HG03457 (cell line): ENCODE data around the gene C1QC.

Experiments used
- ATAC-seq: cut with Tn5 transposase; IDR thresholded peaks from one replicate; pipeline ENCODE4 v1.9.1; 2021; ENCODE audit warnings: moderate number of reproducible peaks; ENCODE audit not compliant: unreplicated experiment

The C1QC gene

DNA sequence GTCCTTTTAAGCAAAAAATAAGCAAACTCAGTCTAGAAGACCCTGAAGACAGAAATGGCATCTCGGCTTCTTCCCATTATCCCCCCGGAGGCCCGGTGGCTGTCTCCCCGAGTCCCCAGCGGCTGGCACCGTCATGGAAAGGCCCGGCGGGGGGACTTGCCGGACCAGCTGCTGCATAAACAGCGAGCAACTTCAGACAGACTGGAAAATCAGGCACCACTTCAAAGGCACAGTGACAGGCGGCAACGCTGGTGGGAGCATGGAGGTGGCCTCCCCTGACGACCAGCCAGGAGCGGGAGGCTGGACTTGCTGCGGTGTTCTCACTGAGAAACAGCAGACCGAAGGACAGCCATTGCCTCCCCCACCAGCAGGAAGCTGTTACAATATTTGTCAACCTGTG is 25.4 kb upstream of the C1QC start:
- no peak for ATAC-seq

GRCh38 chr1:22619252-22619651 is 24.2 kb upstream of the C1QC start:
- no peak for ATAC-seq

GRCh38 chr1:22619798-22620197 is 23.6 kb upstream of the C1QC start:
- ATAC-seq, result no peak

- no peak for ATAC-seq
Measured at GRCh38 chr1:22621761-22622160, 21.7 kb upstream of the C1QC start.

GRCh38 chr1:22625262-22625925 is 18.0 kb upstream of the C1QC start:
- no peak for ATAC-seq

DNA sequence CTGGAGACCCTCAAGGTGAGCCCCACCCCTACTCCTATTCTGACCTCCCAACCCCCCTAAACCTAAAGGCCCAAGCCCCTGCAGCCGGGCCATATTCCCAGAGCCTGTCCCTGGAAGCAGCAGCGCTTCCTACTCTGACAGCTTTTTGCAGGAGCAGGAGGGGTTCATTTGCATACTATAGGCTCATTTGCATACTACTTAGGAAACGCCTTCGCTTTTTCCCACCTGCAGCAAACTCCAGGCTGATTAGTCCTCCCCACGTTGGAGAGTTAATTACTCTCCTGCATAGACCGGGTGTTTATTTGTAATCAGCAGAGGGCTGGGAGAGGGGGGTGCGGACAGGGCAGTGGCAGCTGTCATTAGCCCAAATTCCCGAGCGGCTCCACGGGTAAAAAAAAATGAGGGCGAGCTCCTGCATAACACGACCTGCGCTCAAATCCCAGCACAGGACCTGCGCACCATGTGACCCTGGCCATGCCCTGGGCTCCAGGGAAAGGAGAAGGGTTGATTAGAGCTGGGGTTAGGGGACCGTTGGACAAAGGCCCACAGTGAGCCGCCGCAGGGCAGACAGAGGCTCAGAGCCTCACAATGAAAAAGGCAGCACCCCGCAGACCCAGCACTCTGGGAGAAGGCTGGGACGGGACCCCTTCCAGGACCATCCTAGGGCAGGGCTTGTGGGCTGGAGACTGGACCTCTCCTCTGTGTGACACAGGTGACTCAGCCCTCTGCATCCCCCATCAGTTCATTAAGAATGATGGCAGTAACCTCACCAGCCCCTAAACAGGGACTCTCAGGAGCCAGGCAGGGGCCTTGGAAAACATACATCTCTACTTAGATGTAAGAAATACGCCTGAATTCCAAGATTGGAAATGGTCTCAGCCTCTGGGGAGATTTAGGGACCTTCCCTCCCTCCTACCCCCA is 16.9 kb upstream of the C1QC start:
- ATAC-seq, result no peak

DNA sequence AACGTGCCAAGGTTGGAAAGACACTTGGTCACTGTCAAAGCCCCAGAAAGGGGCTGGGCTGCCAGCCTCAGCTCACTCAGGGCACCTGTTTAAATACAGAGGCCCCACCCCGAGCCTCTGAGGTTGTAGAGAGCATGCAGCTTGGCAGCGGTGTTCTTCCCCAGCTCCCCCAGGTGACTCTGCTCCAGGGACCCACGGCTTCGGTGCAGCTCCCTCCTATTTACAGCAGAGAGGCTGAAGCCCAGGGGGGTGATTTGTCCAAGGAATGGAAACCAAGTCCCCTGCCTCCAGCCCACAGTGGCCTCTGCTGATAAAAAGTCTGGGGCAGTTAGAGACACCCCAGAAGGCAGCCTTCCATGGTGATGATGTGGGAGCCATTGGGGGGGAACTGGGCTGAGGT is 16.1 kb upstream of the C1QC start:
- no peak for ATAC-seq

- ATAC-seq, result no peak
Measured at GRCh38 chr1:22628698-22629444, 14.6 kb upstream of the C1QC start.

DNA sequence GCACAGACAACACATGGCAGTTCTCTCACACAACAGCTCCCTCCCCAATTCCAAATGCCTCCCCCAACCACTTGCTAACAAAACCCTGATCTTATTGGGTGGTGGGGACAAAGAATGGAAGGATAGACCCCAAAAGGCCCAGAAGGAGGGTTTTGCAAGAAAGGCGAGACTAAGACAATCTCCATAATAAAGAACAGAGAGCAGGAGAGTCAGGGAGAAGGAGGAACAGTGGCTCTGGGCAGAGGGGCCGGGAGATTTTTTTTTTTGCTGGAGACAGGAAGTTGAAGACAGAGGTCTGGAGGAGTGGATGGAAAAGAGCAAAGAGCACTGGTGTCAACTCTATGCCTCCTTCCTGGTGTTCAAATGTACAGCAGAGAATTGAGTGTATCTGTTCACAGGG is 13.5 kb upstream of the C1QC start:
- no peak for ATAC-seq

- ATAC-seq, result no peak
Measured at GRCh38 chr1:22633697-22634463, 9.6 kb upstream of the C1QC start.

- ATAC-seq, result no peak
Measured at GRCh38 chr1:22635436-22635835, 8.0 kb upstream of the C1QC start.

- ATAC-seq, result no peak
Measured at GRCh38 chr1:22636353-22636752, 7.1 kb upstream of the C1QC start, which contains the start of gene C1QA. Gene C1QA (plus strand): TSS chr1:22636628. CDS start chr1:22637617, 989 bp downstream.

- no peak for ATAC-seq
Measured at GRCh38 chr1:22636927-22637326, 6.5 kb upstream of the C1QC start.

DNA sequence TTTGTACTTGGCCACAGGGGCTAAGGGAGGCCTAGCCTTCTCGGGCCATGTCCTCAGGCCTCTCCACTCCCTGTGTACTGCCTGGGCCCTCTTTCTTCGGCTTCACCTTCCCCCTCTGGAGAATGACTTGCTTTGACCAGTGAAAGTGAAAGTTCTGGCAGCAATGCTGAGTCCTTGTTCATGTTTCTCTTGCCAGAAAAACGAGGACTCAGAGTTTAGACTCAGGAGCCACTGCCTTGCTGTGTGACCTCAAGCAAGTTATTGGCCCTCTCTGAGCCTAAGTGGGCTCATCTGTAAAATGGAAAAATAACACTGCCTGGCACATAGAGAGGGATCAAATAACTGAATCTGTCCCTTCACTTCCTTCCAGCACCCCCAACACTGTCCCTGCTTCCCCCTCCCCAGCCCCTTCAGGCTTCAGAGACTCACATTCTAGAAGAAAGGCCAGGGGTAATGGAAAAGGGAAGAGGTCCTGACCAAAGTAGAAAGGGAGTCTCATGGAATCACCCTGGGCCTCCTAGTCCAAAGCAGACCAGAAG is 5.5 kb upstream of the C1QC start:
- no peak for ATAC-seq

GRCh38 chr1:22638476-22639234 is 4.8 kb upstream of the C1QC start:
- ATAC-seq, result no peak

- no peak for ATAC-seq
Measured at GRCh38 chr1:22639286-22639685, 4.1 kb upstream of the C1QC start.

DNA sequence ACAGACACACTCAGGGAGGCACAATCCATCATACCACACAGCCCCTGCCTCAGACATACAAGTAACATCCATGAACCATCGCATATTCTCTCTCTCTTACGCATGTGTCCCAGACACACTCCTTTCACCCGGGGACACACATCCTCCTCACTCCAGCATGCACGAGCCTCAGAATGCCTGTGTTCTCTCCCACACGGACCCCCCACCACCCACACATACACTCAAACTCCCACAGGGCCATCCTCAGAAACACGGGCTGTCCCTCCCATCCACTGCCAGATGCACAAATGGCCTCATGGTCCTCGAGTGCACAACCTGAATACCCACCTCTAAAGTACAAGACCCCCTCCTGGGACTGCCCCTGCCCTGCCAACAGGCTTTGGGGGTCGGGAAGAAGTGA is 2.2 kb upstream of the C1QC start:
- ATAC-seq, result no peak

DNA sequence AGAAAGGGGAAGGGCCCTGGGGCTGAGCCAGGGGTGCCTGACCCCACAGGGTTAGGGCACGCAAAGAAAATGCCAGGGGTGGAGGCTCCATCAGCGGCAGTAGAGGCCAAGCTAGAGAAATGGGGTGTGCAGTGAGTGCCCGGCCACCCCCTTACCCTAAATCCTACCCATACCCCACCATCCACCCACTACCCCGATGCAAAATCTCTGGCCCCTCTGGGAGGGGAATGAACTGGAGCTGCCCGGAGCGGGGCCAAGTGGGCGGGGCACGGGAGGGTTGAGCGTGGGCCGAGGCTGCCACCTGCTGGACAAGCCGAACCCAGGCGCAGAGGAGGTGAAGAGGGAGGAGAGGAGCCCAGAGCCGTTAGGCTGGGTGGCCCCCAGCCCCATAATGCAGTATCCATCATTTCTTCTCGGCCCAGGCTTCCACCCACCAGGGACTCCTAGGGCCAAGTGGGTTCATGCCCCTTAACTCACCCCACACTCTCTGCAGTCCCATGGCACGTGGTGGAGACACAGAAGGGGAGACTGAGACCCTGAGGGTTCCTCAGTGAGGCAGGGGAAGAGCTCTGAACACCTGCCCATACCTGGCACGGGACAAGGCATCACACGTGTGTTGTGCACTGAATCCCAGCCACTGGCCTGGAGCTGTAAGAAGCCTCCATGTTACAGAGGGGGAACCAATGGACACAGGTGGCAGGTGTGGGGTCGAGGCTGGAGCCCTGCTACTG is 1.4 kb upstream of the C1QC start:
- ATAC-seq, result no peak

DNA sequence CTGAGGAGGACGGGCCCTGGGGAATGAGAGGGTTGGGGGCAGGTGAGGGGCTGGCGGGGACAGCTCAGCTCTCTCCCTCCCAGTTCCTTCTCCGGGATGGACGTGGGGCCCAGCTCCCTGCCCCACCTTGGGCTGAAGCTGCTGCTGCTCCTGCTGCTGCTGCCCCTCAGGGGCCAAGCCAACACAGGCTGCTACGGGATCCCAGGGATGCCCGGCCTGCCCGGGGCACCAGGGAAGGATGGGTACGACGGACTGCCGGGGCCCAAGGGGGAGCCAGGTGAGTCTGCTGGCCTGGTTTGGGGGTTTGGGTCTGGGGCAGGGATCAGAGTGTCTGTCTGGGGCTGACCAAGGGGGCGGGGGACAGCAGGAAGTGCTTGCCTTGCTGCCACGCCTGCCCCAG is 495 bp downstream of the C1QC start:
- no peak for ATAC-seq
